Liver (tissue), 9 donors: ENCODE results near the gene QPCT. TPM values are rescaled to one million over a fixed set of nuclear protein-coding genes. Genes with fewer than 3 reads are reported as not detected.

Experiments used
- DNase-seq: peaks from one replicate; pipeline ENCODE4 v3.0.0-alpha.2; 2017; ENCODE audit warnings: low spot score
- H3K27ac ChIP-seq, 2 donors: one replicate each; pipeline ENCODE4 v1.7.0; 2013; ENCODE audit warnings: inconsistent platforms in 2 of 2, low read length in 2 of 2, control low read depth in 1 of 2, low read depth in 1 of 2, mild to moderate bottlenecking in 1 of 2
- H3K27me3 ChIP-seq, 4 donors: one replicate each; pipeline versions ENCODE4 v1.6.1 to v1.7.0; 2013; ENCODE audit warnings: low read length in 3 of 4, inconsistent platforms in 1 of 4, mild to moderate bottlenecking in 1 of 4, moderate library complexity in 1 of 4; ENCODE audit not compliant: control insufficient read depth in 4 of 4, insufficient read depth in 4 of 4
- H3K36me3 ChIP-seq, 4 donors: one replicate each; pipeline versions ENCODE4 v1.6.1 to v1.7.0; 2013; ENCODE audit warnings: low read length in 3 of 4, mild to moderate bottlenecking in 3 of 4, low read depth in 1 of 4, moderate library complexity in 1 of 4; ENCODE audit not compliant: control insufficient read depth in 4 of 4, insufficient read depth in 3 of 4
- H3K4me1 ChIP-seq, 4 donors: one replicate each; pipeline versions ENCODE4 v1.6.1 to v1.7.0; 2013; ENCODE audit warnings: low read length in 3 of 4, mild to moderate bottlenecking in 3 of 4, moderate library complexity in 1 of 4; ENCODE audit not compliant: control insufficient read depth in 4 of 4, insufficient read depth in 4 of 4
- H3K4me3 ChIP-seq, 3 donors: one replicate each; pipeline versions ENCODE4 v1.6.1 to v1.7.0; 2013; ENCODE audit warnings: low read length in 3 of 3, control low read depth in 1 of 3, low read depth in 1 of 3, mild to moderate bottlenecking in 1 of 3
- H3K9ac ChIP-seq, 2 donors: one replicate each; pipeline ENCODE4 v1.7.0; 2013; ENCODE audit warnings: low read length in 2 of 2, mild to moderate bottlenecking in 2 of 2, moderate library complexity in 2 of 2, control low read depth in 1 of 2, low read depth in 1 of 2
- H3K9me3 ChIP-seq, 4 donors: one replicate each; pipeline versions ENCODE4 v1.6.1 to v1.7.0; 2013; ENCODE audit warnings: low read length in 3 of 4; ENCODE audit not compliant: control insufficient read depth in 4 of 4
- EGR1 ChIP-seq, 2 donors: IDR thresholded peaks; 2 replicates each; pipeline ENCODE4 v1.6.1; 2016 to 2018; ENCODE audit warnings: antibody characterized with exemption in 2 of 2, low read depth in 2 of 2
- FOXA1 ChIP-seq: IDR thresholded peaks from 2 replicates; pipeline ENCODE4 v1.6.1; 2016; ENCODE audit warnings: antibody characterized with exemption
- FOXA2 ChIP-seq: IDR thresholded peaks from 2 replicates; pipeline ENCODE4 v1.6.1; 2016; ENCODE audit warnings: antibody characterized with exemption
- GABPA ChIP-seq, 2 donors: IDR thresholded peaks in 1 of 2; conservative IDR thresholded peaks in 1 of 2; 2 replicates each; pipeline ENCODE4 v1.6.1; 2016; ENCODE audit warnings: antibody characterized with exemption in 2 of 2, mild to moderate bottlenecking in 1 of 2, moderate library complexity in 1 of 2
- HNF4A ChIP-seq, 2 donors: conservative IDR thresholded peaks; 2 replicates each; pipeline ENCODE4 v1.6.1; 2016; ENCODE audit warnings: antibody characterized with exemption in 2 of 2, mild to moderate bottlenecking in 2 of 2
- HNF4G ChIP-seq: IDR thresholded peaks from 2 replicates; pipeline ENCODE4 v1.6.1; 2016; ENCODE audit warnings: antibody characterized with exemption
- JUND ChIP-seq, 2 donors: IDR thresholded peaks; 2 replicates each; pipeline ENCODE4 v1.6.1; 2016; ENCODE audit warnings: antibody characterized with exemption in 2 of 2
- NR2F2 ChIP-seq: IDR thresholded peaks from 2 replicates; pipeline ENCODE4 v1.6.1; 2016; ENCODE audit warnings: antibody characterized with exemption
- RAD21 ChIP-seq, 2 donors: IDR thresholded peaks; 2 replicates each; pipeline ENCODE4 v1.6.1; 2016; ENCODE audit warnings: antibody characterized with exemption in 2 of 2, mild to moderate bottlenecking in 2 of 2
- RXRA ChIP-seq, 2 donors: IDR thresholded peaks; 2 replicates each; pipeline ENCODE4 v1.6.1; 2017 to 2018; ENCODE audit warnings: antibody characterized with exemption in 2 of 2, mild to moderate bottlenecking in 1 of 2
- SP1 ChIP-seq: IDR thresholded peaks from 2 replicates; pipeline ENCODE4 v1.6.1; 2018; ENCODE audit warnings: antibody characterized with exemption, mild to moderate bottlenecking
- TAF1 ChIP-seq: conservative IDR thresholded peaks from 2 replicates; pipeline ENCODE4 v1.6.1; 2016; ENCODE audit warnings: antibody characterized with exemption, mild to moderate bottlenecking
- YY1 ChIP-seq: IDR thresholded peaks from 2 replicates; pipeline ENCODE4 v1.6.1; 2016; ENCODE audit warnings: antibody characterized with exemption, mild to moderate bottlenecking
- polyA plus RNA-seq, 2 donors: library from polyadenylated mRNA; stranded (reverse) in 1 of 2; unstranded in 1 of 2; fragments of 200-250 nt in 1 of 2; fragments of >200 nt in 1 of 2; fragmentation: Nextera tagmentation in 1 of 2; extraction: Ambion mirVana in 1 of 2; gene quantifications; one replicate each; pipeline versions ENCODE4 v1.2.1 to v1.2.3, GENCODE V29; 2013 to 2015
- total RNA-seq, 2 donors: library from RNA; depleted of rRNA; stranded (reverse); fragments of >200 nt; gene quantifications; one replicate each; pipeline ENCODE4 v1.2.3, GENCODE V29; 2014
- TF ChIP-seq, protein P1 (sequence below): fragments of 150-350 bp; IDR thresholded peaks from 2 replicates; pipeline ENCODE4 v1.5.1; 2017; ENCODE audit warnings: improper control_type of control experiment, low read depth, low read length; ENCODE audit not compliant: missing input control
- TF ChIP-seq, protein P2 (sequence below): IDR thresholded peaks from 2 replicates; pipeline ENCODE4 v1.6.1; 2016; ENCODE audit warnings: antibody characterized with exemption
- TF ChIP-seq, protein P3 (sequence below): IDR thresholded peaks from 2 replicates; pipeline ENCODE4 v1.6.1; 2016; ENCODE audit warnings: antibody characterized with exemption
- TF ChIP-seq, protein P4 (sequence below): IDR thresholded peaks from 2 replicates; pipeline ENCODE4 v1.6.1; 2016; ENCODE audit warnings: antibody characterized with exemption
- TF ChIP-seq, protein P5 (sequence below): IDR thresholded peaks from 2 replicates; pipeline ENCODE4 v1.6.1; 2016; ENCODE audit warnings: antibody characterized with exemption, mild to moderate bottlenecking
- donor health status: healthy.
- donor health status: healthy.
- donor health status: healthy.
- donor health status: healthy.
- donor health status: healthy.

The QPCT gene
- total and polyA plus RNA-seq, 4 donors = 0.61 to 3.0 (median 1.2) TPM

DNA sequence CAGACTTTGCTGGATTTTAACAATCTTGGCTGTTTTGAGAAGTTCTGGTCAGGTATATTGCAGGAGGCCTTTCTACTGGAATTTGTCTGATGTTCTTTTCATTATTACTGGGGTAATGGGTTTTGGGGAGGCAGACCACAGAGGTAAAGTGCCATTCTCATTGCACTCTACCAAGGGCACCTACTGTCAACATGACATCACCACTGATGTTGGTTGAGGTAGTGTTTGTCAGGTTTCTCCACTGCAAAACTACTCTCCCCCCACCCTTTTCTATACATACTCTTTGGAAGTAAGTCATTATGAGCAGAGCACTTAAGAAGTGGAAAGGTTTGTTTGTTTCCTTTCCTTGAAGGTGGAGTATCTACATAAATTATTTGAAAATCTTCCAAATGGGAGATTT lies 46.8 kb upstream of the QPCT start:
- Histone ChIP-seq H3K27ac (no peak overlapping the region), H3K4me3 (no peak overlapping the region), H3K4me1 (no peaks in the 10 kb centered on the region), H3K36me3 (no peaks in the 10 kb centered on the region), H3K9me3 (no peaks in the 10 kb centered on the region), H3K27me3 (no peaks in the 10 kb centered on the region), H3K9ac (no peak overlapping the region)
- DNase-seq = no peak
- TF ChIP-seq JUND (IDR thresholded peaks at IDR 0.05) (no peak), TAF1 (no peak), SP1 (no peak), YY1 (no peak), HNF4G (no peak), HNF4A (conservative IDR thresholded peaks at IDR 0.05) (no peak), RAD21 (IDR thresholded peaks at IDR 0.05) (no peak), RXRA (IDR thresholded peaks at IDR 0.05) (no peak), FOXA1 (no peak), EGR1 (IDR thresholded peaks at IDR 0.05; ENCODE audit: low read depth in 2 of 2) (no peak), GABPA (IDR thresholded peaks at IDR 0.05 in 1 of 2, conservative IDR thresholded peaks at IDR 0.05 in 1 of 2) (no peak)
- TF ChIP-seq, protein P1, sequence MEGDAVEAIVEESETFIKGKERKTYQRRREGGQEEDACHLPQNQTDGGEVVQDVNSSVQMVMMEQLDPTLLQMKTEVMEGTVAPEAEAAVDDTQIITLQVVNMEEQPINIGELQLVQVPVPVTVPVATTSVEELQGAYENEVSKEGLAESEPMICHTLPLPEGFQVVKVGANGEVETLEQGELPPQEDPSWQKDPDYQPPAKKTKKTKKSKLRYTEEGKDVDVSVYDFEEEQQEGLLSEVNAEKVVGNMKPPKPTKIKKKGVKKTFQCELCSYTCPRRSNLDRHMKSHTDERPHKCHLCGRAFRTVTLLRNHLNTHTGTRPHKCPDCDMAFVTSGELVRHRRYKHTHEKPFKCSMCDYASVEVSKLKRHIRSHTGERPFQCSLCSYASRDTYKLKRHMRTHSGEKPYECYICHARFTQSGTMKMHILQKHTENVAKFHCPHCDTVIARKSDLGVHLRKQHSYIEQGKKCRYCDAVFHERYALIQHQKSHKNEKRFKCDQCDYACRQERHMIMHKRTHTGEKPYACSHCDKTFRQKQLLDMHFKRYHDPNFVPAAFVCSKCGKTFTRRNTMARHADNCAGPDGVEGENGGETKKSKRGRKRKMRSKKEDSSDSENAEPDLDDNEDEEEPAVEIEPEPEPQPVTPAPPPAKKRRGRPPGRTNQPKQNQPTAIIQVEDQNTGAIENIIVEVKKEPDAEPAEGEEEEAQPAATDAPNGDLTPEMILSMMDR = no peak
- TF ChIP-seq, protein P2, sequence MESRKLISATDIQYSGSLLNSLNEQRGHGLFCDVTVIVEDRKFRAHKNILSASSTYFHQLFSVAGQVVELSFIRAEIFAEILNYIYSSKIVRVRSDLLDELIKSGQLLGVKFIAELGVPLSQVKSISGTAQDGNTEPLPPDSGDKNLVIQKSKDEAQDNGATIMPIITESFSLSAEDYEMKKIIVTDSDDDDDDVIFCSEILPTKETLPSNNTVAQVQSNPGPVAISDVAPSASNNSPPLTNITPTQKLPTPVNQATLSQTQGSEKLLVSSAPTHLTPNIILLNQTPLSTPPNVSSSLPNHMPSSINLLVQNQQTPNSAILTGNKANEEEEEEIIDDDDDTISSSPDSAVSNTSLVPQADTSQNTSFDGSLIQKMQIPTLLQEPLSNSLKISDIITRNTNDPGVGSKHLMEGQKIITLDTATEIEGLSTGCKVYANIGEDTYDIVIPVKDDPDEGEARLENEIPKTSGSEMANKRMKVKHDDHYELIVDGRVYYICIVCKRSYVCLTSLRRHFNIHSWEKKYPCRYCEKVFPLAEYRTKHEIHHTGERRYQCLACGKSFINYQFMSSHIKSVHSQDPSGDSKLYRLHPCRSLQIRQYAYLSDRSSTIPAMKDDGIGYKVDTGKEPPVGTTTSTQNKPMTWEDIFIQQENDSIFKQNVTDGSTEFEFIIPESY = no peak
- TF ChIP-seq, protein P3, sequence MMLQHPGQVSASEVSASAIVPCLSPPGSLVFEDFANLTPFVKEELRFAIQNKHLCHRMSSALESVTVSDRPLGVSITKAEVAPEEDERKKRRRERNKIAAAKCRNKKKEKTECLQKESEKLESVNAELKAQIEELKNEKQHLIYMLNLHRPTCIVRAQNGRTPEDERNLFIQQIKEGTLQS = no peak

DNA sequence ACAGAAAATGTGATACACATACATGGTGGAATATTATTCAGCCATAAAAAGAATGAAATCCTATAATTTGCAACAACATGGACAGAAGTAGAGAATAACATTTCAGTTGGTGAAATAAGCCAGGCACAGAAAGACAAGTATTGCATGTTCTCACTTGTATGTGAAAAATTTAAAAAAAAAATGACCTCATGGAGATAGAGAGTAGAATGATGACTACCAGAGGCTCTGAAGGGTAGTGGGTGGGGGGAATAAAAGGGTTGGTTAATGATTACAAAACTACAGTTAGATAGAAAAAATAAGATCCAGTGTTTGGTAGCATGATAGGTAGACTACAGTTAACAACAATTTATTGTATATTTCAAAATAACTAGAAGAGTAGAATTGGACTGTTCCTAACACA lies 44.3 kb upstream of the QPCT start:
- Histone ChIP-seq H3K27ac (no peak overlapping the region), H3K36me3 (no peaks in the 10 kb centered on the region), H3K9me3 (no peaks in the 10 kb centered on the region), H3K9ac (no peak overlapping the region), H3K4me1 (no peaks in the 10 kb centered on the region), H3K27me3 (no peaks in the 10 kb centered on the region), H3K4me3 (no peak overlapping the region)
- TF ChIP-seq NR2F2 = no peak
- no peak for TF ChIP-seq FOXA2
- no peak for TF ChIP-seq GABPA (IDR thresholded peaks at IDR 0.05 in 1 of 2, conservative IDR thresholded peaks at IDR 0.05 in 1 of 2)
- no peak for TF ChIP-seq EGR1 (IDR thresholded peaks at IDR 0.05; ENCODE audit: low read depth in 2 of 2)
- no peak for TF ChIP-seq RXRA (IDR thresholded peaks at IDR 0.05)
- TF ChIP-seq, protein P1 = no peak
- TF ChIP-seq, protein P3 = no peak
- no peak for TF ChIP-seq HNF4A (conservative IDR thresholded peaks at IDR 0.05)
- TF ChIP-seq, protein P2 = no peak
- no peak for TF ChIP-seq YY1
- TF ChIP-seq TAF1 = no peak
- TF ChIP-seq HNF4G = no peak
- no peak for TF ChIP-seq RAD21 (IDR thresholded peaks at IDR 0.05)
- TF ChIP-seq, protein P4, sequence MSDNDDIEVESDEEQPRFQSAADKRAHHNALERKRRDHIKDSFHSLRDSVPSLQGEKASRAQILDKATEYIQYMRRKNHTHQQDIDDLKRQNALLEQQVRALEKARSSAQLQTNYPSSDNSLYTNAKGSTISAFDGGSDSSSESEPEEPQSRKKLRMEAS = no peak
- TF ChIP-seq SP1 = no peak
- TF ChIP-seq, protein P5, sequence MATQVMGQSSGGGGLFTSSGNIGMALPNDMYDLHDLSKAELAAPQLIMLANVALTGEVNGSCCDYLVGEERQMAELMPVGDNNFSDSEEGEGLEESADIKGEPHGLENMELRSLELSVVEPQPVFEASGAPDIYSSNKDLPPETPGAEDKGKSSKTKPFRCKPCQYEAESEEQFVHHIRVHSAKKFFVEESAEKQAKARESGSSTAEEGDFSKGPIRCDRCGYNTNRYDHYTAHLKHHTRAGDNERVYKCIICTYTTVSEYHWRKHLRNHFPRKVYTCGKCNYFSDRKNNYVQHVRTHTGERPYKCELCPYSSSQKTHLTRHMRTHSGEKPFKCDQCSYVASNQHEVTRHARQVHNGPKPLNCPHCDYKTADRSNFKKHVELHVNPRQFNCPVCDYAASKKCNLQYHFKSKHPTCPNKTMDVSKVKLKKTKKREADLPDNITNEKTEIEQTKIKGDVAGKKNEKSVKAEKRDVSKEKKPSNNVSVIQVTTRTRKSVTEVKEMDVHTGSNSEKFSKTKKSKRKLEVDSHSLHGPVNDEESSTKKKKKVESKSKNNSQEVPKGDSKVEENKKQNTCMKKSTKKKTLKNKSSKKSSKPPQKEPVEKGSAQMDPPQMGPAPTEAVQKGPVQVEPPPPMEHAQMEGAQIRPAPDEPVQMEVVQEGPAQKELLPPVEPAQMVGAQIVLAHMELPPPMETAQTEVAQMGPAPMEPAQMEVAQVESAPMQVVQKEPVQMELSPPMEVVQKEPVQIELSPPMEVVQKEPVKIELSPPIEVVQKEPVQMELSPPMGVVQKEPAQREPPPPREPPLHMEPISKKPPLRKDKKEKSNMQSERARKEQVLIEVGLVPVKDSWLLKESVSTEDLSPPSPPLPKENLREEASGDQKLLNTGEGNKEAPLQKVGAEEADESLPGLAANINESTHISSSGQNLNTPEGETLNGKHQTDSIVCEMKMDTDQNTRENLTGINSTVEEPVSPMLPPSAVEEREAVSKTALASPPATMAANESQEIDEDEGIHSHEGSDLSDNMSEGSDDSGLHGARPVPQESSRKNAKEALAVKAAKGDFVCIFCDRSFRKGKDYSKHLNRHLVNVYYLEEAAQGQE = no peak
- no peak for TF ChIP-seq JUND (IDR thresholded peaks at IDR 0.05)
- no peak for TF ChIP-seq FOXA1
- DNase-seq = no peak
